ENCODE results near the gene MMP15. TPM values are rescaled to one million over a fixed set of nuclear protein-coding genes. Genes with fewer than 3 reads are reported as not detected.

MMP15 gene
- polyA plus RNA-seq, 1 of the 3 experiments (the other 2 are of a cell fraction): 3.1 TPM

GRCh38 chr16:57998486-57998885, 27.1 kb upstream of the MMP15 start (continued):
- TF ChIP-seq USF2 (IDR thresholded peaks at IDR 0.05; ENCODE audit: borderline replicate concordance, low read depth, low read length) (no peak), ELF1 (IDR thresholded peaks at IDR 0.05) (no peak), POLR2AphosphoS5 (IDR thresholded peaks at IDR 0.05; ENCODE audit: low read depth, low read length) (no peak)

- ChIA-PET POLR2A (no interaction called here), CTCF (interaction anchor here (1.2 to 6.2 kb wide), 10 partner anchors 9 to 263 kb away, joined by 3 to 71 read pairs (median 6); partner anchors contain the start of genes CNGB1 and KATNB1)
- Histone ChIP-seq H3K4me2 (peak overlapping the region; percentile 99), H3F3A (replicated peaks; ENCODE audit: insufficient read depth) (peaks cover 4% of the 10 kb centered on the region), H3K27me3 (ENCODE audit: insufficient read depth) (no peaks in the 10 kb centered on the region), H2AFZ (ENCODE audit: low read depth) (no peak overlapping the region), H4K20me1 (ENCODE audit: insufficient read depth) (0 out of 2 replicates have a peak, but pooled peaks cover 6% of the 10 kb centered on the region), H3K9me3 (no peaks in the 10 kb centered on the region), H3K27ac (ENCODE audit: low read depth in 2 of 2, low read length in 1 of 2) (no peak overlapping the region), H3K36me3 (replicated peaks in 1 of 2; ENCODE audit: control insufficient read depth in 1 of 2, insufficient read depth in 2 of 2, low read length in 1 of 2) (peaks cover 8 to 35% of the 10 kb centered on the region in 2 experiments), H3K4me1 (ENCODE audit: control insufficient read depth in 1 of 2, insufficient read depth in 2 of 2, low read depth in 1 of 2, low read length in 1 of 2) (peaks cover 0 to 18% of the 10 kb centered on the region in 2 experiments; a peak in 2 of 4 replicates), H3K9ac (peak overlapping the region; percentile 89; the same call in 1 of the 2 replicates), H3K79me2 (ENCODE audit: insufficient read depth) (peaks cover 20% of the 10 kb centered on the region), H3K4me3 (ENCODE audit: low read depth in 2 of 2, low read length in 1 of 2) (peak overlapping the region in 1 of 2 experiments; percentile 94; a peak in 1 of 4 replicates), H3K9me2 (no peaks in the 10 kb centered on the region)
- WGBS (ENCODE audit: low lambda C conversion rate): 100% methylated on average over 3 of the region's 3 CpGs
- DNase-seq: no peak
- TF ChIP-seq SIN3A (IDR thresholded peaks at IDR 0.05; ENCODE audit: borderline replicate concordance, low read depth, low read length) (no peak), FOXM1 (IDR thresholded peaks at IDR 0.05; ENCODE audit: low read depth) (no peak), TEAD4 (IDR thresholded peaks at IDR 0.05; ENCODE audit: borderline replicate concordance, insufficient read depth) (no peak), GATA2 (CRISPR knock-in tag; IDR thresholded peaks at IDR 0.05) (no peak), USF1 (IDR thresholded peaks at IDR 0.05; ENCODE audit: borderline replicate concordance, low read depth) (no peak), ELF1 (IDR thresholded peaks at IDR 0.05) (no peak), MAX (IDR thresholded peaks at IDR 0.05; ENCODE audit: low read depth) (no peak), EZH2phosphoT487 (IDR thresholded peaks at IDR 0.05; ENCODE audit: borderline replicate concordance, low read depth) (no peak), POLR2AphosphoS5 (IDR thresholded peaks at IDR 0.05; ENCODE audit: low read depth, low read length) (no peak), TCF12 (IDR thresholded peaks at IDR 0.05) (no peak), EP300 (IDR thresholded peaks at IDR 0.05; ENCODE audit: borderline replicate concordance in 1 of 2, low read depth in 1 of 2, low read length in 1 of 2) (no peak), SMC3 (IDR thresholded peaks at IDR 0.05; ENCODE audit: low read depth, low read length) (no peak), FOXJ3 (CRISPR knock-in tag; IDR thresholded peaks at IDR 0.05) (no peak), FOSL2 (IDR thresholded peaks at IDR 0.05; ENCODE audit: borderline replicate concordance, low read depth) (no peak), NFIC (IDR thresholded peaks at IDR 0.05; ENCODE audit: borderline replicate concordance) (no peak)
Measured at GRCh38 chr16:57998992-57999365, 26.6 kb upstream of the MMP15 start.
